ENCODE measurements around the gene RBM46.

GRCh38 chr4:154732669-154733068 lies 48.4 kb upstream of the RBM46 start:
- no peak for TF ChIP-seq CTCF (IDR thresholded peaks at IDR 0.05)
- no peak for TF ChIP-seq POLR2A (IDR thresholded peaks at IDR 0.05)

Data from right lobe of liver (tissue), 4 donors.